Measurements from ENCODE around the gene MBD3.

MBD3 gene

DNA sequence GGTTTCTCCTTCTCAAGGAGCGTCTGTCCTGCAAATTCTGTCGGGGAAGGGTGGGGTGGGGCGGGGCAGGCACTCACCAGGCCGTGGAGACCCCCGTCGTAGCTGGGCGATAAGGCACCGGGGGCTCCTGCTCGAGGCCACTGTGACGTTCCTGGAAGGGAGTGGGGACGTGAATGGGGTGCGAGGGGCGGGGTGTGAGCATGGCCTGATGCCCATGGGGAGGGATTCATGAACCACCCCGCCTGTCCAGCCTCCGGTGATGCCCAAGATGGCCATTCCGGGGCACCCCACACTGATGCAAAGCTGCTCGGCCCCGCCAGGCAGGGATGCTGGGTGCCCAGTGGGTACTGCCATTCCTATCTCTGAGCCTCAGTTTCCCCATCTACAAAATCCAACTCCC, 27.0 kb upstream of the MBD3 start:
- no peak for DNase-seq (ENCODE audit: low read depth in 4 of 4, low spot score in 1 of 4)

DNA sequence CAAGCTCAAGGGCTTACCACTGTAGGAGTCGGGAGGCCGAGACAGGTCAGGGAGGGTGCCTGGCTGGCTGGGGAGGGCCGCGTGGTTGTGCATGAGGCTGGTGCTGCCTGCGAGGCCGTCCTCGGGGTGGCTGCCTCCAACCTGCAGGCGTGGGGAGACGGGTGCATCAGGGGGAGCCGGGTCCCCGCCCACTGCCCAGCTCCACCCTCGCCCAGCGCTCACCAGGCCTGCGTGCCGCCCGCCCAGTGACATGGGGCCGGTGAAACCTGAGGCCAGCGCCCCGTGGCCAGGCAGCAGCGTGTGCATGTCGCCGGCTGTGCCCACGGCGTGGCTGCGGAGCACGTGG, 26.4 kb upstream of the MBD3 start:
- DNase-seq (ENCODE audit: low read depth in 4 of 4, low spot score in 1 of 4), result no peak

DNA sequence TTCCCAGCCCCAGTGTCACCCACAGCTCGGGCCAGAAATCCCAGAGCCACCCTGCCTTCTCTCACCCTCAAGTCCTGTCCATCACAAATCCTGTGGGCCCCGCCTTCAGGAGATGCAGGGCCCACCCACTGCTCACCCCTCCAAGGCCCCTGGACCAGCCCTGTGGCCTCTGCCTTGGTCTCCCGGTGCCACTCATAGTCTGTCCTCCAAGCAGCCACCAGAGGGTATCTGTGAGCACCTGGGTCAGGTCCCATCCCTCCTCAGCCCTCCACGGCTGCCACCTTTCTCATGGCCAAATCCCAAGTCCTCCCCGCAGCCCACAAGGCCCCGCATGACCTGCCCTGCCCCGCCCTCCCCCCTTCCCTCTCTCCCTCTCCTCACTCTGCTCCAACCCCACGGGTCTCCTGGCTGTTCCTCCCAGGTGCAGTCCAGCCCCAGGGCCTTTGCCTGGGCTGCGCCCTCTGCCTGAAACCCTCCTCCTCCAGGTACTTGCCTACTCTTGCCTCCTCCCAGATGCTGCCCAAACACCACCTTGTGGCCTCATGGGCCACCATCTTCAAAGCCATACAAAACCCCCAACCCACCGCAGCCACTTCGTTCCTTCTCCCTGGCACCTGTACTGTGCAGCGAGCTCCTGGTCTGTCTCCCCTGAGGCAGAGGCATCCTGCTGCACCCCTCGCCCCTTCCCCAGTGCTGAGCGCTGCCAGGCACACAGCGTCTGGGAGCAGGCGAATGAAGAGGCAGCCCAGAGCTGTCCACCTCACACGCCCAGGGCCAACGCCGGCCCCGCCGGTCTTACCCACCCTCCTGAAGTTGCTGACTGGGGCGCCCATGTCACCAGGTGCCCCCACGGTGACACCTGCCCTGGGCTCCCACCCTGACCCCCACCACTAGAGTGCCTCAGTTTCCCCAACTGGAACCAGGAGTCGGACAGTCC, 25.8 kb upstream of the MBD3 start:
- DNase-seq (ENCODE audit: low read depth in 4 of 4, low spot score in 1 of 4), result no peak

DNA sequence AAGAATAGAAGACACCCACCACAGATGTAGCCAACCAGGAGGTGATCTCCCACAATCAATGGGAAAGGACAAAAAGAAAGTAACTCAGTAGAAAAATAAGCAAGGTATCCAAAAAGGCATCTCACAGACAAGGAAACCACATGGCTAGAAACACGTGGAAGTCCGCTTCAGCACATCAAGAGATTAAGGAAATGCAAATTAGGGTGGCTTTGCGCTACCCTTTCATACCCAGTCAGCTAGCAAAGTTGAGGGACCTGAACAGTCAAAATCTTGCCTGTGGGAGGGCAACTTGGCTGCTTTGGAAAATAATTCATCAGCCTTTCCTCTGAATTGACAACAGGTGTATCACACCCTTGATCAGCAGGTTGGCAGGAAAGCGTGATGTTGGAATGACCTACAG, 24.2 kb upstream of the MBD3 start:
- no peak for DNase-seq (ENCODE audit: low read depth in 4 of 4, low spot score in 1 of 4)

DNA sequence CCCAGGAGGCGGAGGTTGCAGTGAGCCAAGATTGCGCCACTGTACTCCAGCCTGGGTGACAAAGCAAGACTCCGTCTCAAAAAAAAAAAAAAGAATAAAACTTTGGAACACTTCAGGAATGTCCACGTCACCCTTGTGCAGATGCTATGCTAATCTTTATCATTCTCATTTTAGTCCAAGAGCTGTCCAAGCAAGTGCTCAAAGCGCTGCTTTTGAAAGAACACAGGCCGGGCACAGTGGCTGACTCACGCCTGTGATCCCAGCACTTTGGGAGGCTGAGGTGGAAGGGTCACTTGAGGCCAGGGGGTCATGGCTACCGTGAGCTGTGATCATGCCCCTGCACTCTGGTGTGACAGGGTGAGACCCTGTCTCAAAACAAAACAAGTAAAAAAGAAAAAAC, 23.7 kb upstream of the MBD3 start:
- no peak for DNase-seq (ENCODE audit: low read depth in 4 of 4, low spot score in 1 of 4)

DNA sequence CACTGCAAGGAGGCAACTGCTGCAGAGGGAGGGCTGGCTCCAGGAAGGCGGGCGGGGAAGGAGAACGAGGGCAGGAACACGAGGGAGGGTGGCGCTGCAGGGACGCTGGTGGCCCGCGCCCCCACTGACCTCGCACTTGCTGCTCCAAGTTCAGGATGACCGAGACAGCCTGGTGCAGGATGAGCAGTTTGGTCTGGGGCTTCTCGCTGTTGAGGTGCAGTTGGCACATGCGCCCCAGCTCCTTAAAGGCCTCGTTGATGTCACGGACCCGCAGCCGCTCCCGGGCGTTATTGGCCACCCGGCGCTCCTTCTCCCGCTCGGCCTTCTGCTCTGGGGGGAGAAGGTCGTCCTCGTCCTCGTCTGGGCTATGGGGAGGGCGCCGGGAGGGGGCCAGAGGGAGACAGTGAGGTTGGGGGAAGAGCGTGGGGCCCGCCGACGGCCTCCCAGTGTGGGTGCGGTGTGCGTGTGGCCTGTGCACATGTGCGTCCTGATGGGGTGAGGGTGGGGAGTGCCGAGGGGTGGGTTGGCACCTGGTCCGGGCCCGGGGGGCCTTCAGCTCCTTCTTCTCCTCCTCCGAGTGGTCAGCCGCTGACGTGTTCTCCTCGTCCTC, 22.6 kb upstream of the MBD3 start:
- no peak for DNase-seq (ENCODE audit: low read depth in 4 of 4, low spot score in 1 of 4)

DNA sequence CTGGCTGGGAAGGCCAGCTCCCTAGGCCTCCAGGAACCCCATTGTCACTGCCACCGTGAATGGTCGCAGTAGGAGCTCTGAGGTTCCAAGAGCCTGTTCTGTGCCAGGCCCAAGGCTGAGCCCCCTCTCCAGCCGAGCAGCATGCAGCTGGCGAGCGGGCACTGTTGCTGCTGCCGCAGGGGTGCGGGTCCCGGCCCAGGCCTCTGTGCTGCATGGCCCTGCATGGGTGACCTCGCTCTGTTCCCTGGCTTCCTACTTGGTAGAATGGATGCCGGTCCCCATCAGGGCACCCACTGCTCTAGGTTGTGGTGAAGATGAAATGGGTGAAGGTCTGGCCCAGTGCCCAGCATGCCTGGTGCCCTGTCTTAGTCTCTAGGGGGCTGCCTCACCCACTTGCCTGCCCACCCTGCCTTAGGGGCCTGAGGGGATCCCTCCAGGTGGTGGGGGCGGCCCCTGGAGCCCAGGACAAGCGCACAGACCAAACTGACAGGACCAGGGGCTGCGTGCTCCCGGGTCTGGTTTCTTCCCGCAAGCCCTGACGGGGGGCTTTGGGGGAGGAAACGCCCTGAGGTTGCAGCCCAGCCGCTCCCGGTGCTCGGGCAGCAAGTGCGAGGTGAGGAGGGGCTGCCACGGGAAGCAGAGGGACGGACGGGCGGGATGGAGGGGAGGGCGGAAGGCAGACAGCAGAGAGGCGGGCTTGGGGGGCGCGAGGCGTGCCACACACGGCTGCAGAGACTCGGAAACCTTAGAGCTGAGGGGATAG, 21.3 kb upstream of the MBD3 start:
- no peak for DNase-seq (ENCODE audit: low read depth in 4 of 4, low spot score in 1 of 4)

DNA sequence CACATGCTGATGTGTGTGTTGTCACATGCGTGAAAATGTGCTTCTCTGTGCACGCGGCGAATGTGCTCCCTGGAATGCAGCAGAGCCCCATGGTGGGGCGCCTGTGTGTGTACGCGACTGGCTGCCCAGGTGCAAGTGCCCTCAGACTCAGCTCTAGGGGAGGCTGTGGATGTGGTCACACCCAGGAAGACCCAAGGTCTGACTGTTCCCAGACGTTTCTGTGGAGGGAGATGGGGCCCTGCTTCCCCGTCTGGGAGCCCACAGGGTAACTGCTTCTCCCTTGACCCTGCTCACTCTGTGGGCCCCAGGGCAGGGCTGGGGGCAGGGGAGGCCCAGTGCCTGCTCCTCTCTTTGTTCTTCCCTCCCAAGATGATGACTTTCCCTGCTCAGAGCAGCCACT, 20.5 kb upstream of the MBD3 start:
- DNase-seq (ENCODE audit: low read depth in 4 of 4, low spot score in 1 of 4), result no peak

DNA sequence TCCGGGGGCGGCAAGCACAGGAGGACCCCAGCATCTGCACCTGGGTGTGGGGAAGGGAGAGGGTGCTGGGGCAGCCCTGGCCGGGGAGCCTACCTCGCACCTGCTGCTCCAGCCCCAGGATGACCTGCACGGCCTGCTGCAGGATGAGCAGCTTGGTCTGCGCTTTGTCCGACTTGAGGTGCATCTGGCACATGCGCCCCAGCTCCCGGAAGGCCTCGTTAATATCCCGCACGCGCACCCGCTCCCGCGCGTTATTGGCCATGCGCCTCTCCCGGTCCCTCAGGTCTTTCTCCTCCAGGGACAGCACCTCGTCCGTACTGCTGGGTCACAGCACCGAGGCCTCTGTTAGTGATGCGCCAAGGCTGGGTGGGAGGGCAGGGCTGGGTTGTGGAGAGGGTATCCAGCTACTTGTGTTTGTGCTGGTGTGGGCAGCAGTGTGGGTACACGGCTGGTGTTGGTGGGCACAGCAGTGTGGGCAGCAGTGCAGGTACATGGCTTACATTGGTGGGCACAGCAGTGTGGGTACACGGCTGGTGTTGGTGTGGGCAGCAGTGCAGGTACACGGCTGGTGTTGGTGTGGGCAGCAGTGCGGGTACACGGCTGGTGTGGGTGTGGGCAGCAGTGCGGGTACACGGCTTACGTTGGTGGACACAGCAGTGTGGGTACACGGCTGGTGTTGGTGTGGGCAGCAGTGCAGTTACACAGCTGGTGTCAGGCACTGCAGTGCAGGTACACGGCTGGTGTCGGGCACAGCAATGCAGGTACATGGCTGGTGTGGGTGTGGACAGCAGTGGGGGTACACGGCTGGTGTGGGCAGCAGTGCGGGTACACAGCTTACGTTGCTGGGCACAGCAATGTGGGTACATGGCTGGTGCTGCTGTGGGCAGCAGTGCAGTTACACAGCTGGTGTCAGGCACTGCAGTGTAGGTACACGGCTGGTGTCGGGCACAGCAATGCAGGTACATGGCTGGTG, 19.7 kb upstream of the MBD3 start:
- no peak for DNase-seq (ENCODE audit: low read depth in 4 of 4, low spot score in 1 of 4)

DNA sequence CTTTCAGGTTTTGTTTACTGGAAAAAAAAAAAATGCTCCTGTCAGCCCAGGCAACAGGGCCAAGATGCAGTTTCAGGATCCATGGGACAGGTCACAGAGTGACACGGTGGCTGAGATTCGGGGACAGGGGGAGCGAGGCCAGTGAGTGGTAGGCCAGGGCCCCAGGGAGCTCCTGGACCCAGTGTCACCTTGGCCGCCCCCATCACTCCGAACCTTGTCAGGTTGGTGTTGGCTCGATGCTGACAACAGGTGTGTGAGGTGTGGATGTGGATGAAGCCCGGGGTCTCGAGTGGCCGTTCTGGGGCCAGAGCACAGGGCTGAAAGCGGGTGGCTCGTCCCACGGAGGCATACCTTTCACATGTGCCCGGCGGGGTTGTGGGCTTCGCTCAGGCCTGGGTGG, 18.7 kb upstream of the MBD3 start:
- no peak for DNase-seq (ENCODE audit: low read depth in 4 of 4, low spot score in 1 of 4)

DNA sequence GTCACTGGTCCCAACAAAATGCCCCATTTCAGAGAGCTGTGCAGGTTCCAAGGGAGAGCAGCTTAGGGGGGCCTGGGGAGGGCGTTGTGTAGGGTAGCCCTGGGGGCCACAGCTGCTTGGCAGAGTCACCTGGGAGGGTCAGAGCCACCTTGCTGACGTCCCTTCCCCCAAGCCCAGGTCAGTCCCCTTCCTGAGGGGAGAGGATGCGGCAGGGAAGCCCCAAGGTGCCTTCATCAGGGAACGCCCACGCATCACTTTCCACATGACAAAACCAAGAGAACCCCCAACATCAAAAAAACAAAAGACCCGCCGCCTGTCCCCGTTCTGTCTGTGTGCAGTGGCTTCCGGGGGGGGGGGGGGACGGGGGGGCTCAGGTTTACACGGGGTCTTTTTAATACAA, 17.9 kb upstream of the MBD3 start:
- DNase-seq (ENCODE audit: low read depth in 4 of 4, low spot score in 1 of 4), result no peak

DNA sequence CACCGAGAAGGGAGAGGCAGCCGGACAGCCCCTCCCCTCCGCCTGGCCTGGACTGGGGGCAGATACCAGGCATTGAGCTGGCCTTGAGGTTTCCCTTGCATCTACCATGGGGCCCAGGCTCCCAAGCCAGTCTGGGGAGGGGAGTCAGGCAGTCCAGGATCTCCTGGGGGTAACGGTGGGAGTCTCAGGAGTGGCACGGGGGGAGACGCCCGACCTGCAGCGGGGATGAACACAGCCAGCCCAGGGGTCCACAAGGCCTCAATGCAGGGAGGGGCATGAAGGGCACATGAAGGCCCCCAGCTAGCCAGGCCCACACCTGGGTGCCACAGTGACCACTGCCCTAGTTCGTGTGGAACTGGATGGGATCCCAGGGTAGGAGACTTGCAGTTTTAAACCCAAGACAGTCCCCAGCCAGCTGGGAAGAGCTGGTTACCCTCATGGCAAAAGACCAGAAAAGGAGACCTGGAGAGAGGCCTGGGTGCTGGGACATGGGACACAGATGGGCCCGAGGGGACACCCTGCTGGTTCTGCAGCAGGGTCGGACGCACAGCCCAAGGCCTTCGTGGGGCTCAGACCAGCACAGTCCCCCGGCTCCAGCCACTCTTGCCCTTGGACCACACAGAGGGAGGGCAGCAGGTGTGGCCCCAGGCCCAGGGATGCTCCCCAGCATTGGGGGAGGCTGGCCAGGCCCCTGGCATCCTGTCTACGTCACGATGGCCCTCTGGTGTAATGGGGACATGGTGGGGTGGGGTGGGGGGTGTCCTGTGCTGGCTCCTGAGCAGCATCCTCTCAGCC, 17.2 kb upstream of the MBD3 start:
- DNase-seq (ENCODE audit: low read depth in 4 of 4, low spot score in 1 of 4), result no peak

DNA sequence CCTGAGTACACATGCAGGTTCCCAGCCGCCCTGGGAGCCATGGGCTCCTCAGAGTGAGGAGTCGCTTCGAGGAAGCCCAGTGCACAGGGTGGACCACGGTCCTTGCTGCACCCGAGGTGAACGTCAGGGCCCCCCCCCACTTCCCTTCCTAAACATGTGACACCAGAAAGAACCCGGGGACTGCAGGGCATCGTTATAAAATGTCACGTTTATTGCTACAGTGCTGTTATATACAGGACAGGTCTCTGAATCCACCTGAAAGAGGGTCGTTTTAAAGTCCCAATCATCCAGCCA, 16.4 kb upstream of the MBD3 start:
- DNase-seq (ENCODE audit: low read depth in 4 of 4, low spot score in 1 of 4), result no peak

DNA sequence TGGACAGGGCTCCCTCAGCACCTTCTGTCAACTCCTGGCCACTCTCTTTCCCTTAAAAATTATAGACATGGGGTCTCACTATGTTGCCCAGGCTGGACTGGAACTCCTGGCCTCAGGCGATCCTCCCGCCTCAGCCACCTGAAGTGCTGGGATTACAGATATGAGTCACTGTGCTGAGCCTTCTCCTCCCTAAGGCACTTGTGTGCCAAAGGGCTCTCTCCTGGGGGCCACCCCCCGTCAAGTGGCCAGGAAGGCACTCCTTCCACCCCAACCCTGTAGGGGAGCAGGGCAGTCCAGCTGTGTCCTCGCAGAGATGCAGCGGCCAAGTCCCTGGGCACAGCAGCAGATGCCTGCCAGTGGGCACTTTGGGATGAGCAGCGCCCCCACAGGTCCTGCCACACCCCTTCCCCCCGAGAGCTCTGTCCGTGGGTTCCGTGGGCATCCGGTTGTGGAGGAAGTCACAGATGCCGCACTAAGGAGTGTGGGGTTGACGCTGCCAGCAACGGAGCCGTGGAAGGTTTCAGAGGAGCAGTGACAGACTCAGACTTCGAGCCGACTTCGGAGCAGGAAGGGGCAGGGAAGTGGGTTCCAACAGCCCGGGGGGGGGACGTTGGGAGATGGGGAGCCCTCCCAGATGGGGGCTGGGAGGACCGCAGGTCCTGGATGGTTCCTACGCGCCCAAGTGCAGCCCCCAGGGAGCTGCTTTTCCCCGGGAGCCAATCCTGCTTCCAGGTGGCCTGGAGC, 15.9 kb upstream of the MBD3 start:
- no peak for DNase-seq (ENCODE audit: low read depth in 4 of 4, low spot score in 1 of 4)

DNA sequence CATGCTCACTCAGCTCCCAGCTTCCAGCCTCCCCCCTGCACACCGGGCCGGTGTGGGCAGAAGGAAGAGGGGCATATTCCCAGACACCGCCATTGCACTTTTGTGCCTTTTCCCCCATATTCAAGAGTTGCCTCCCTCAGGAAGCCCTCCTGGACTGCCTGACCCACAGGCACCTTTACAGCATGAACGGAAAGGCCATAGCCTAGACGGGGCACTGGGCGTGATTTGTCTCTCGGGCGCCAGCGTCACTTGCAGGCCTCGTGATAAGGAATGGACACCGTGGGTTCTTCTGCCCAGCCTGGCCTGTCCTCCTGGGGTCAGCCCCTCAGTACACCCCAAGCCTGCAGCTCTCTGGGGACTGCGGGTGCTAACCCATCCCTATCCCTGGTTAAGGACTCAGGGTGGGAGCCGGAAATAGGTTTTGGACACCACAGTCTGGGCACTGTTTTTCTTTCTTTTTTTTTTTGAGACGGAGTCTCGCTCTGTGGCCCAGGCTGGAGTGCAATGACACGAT, 13.5 kb upstream of the MBD3 start:
- no peak for DNase-seq (ENCODE audit: low read depth in 4 of 4, low spot score in 1 of 4)

DNA sequence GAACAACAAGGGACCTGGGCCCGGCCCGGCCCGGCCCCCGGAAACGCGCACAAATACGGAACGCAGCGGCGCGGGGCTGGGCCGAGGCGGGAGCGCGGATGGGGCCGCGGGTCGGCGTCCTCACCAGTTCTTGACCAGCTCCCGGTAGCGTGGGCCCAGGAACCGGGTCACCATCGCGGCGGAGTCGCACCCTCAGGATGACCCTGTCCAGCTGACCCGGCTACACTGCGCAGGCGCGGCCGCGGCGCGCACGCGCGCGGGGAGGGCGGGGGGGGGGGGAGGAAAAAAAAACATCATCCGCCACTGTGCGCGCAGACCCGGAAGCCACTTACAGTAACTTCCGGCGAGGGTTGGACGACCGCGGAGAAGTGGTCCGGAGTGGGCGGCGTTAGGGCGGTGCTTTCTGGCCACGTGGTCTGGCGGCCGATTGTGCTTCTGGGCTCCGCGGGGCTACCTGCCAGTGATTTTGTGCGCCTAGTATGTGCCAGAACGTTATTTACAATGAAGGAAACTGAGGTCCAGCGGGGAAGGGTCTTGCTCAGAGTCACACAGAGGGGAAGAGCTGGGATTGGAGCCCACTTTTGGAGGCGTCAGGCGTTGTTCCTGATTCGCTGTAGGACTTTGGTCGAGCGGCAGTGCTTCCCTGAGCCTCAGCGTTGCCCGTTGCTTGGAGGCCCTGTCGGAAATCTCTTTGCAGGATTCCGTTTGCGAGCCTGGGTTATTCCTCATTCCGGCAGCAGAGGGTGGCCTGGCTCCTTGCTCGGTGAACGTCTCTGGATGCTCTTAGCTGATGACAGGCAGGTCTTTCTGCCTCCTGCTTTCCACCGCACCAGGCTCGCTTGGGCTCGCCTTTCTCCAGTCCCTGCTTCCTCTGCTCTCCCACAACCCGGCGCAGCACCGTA, 12.8 kb upstream of the MBD3 start, which contains the start of gene UQCR11:
Gene UQCR11, minus strand, starts transcription at position 227 of the 902 bp plus-strand sequence. Its CDS starts 53 bp downstream, at position 174.
- DNase-seq (ENCODE audit: low read depth in 4 of 4, low spot score in 1 of 4), result peak; percentile 78 to 93 (median 87)

DNA sequence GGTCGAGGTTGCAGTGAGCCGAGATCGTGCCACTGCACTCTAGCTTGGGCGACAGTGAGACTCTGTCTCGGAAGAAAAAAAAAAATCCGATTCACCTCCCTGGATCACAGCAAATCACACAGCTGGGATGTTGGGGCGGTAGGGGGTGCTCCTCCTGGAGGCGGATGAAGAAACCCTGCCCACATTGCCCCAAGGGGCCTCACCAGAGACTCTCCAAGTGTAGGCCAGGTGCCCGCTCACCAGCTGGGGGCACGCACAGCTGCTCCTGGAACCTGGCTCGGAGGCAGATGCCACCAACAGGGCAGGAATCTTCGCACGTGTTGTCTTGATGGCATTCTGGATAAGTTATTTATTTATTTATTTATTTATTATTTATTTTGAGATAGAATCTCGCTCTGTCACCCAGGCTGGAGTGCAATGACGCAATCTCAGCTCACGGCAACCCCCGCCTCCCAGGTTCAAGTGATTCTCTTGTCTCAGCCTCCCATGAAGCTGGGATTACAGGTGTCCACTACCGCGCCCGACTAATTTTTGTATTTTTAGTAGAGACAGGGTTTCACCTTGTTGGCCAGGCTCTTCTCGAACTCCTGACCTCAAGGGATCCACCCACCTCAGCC, 9.5 kb upstream of the MBD3 start:
- DNase-seq (ENCODE audit: low read depth in 4 of 4, low spot score in 1 of 4), result no peak

DNA sequence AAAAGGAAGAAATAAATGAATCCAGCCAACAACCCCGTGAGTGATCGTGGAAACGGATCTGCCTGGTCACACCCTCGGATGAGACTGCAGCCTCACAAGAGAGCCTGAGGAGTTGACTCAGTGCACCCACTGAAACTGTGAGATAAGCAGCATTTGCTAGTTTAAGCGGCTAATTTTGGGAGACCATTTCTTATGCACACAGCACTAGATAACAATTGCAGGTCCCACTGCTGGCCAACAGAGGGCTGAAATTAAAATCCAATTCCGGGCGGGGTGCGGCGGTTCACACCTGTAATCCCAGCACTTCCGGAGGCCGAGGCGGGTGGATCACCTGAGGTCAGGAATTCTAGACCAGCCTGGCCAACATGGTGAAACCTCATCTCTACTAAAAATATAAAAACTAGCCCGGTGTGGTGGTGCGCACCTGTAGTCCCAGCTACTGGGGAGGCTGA, 9.0 kb upstream of the MBD3 start:
- DNase-seq (ENCODE audit: low read depth in 4 of 4, low spot score in 1 of 4), result no peak
